ENCODE data around the gene PI4K2B. TPM values are rescaled to one million over a fixed set of nuclear protein-coding genes. Genes with fewer than 3 reads are reported as not detected.
"Not testable (repeated sequence)": the region's sequence is repeated elsewhere in the genome, so short reads cannot be mapped to it uniquely, and the experiment has no call there.

PI4K2B gene
- polyA plus RNA-seq, 3 donors from 2014 or later, result 9.2 to 10.3 (median 9.8) TPM

DNA sequence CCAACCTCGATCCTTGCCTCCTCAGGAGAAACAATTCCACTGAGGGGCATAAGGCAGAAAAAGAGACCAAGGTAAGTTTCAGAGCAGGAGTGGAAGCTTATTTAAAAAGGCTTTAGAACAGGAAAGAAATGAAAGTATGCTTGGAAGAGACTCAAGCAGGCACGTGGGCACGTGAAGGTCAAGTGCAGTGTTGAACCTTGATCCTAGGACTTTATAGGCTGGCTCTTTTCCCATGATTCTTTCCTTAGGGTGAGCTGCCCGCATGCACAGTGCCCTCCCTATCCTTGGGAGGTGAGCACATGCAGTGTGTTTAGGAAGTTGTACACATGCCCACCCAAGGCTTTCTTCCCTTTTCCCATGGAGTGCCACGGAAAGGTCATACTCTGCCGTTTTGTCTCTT lies 4.0 kb upstream of the PI4K2B start:
- Mint-ChIP-seq H3K36me3 (peaks cover 21 to 32% (median 24%) of the 10 kb centered on the region in 3 donors), H3K9me3 (peaks cover 12 to 42% (median 25%) of the 10 kb centered on the region in 6 donors), H3K4me3 (no peak overlapping the region), H3K27ac (no peak overlapping the region), H3K4me1 (peaks cover 11 to 19% of the 10 kb centered on the region in 2 donors), H3K27me3 (ENCODE audit: low read depth in 3 of 3) (peaks cover 5 to 17% (median 8%) of the 10 kb centered on the region in 3 donors)
- DNase-seq, result no peak

DNA sequence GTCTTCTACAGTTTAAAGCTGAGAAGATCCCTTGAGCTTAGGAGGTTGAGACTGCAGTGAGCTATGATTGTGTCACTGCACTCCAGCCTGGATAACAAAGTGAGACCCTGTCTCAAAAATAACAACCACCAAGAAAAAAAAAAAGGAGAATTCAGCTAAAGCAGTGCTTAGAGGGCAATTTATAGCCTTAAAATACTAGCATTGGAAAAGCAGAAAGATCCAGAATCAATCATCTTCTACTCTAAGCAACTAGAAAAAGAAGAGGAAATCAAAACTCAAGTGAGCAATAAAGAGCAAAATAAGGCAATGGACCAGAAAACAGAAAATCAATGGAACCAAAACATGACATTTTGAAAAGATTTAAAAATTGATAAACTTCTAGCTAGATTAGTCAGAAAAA lies 639 bp upstream of the PI4K2B start:
- Mint-ChIP-seq H3K27me3 (ENCODE audit: low read depth in 3 of 3) (peaks cover 5 to 12% (median 8%) of the 10 kb centered on the region in 3 donors), H3K36me3 (peaks cover 5 to 25% (median 7%) of the 10 kb centered on the region in 3 donors), H3K4me3 (peak overlapping the region; percentile 82 to 90 (median 88)), H3K4me1 (peaks cover 36 to 46% of the 10 kb centered on the region in 2 donors), H3K27ac (peak overlapping the region; percentile 79 to 97 (median 84)), H3K9me3 (peaks cover 0 to 19% (median 3%) of the 10 kb centered on the region in 6 donors)
- no peak for DNase-seq

DNA sequence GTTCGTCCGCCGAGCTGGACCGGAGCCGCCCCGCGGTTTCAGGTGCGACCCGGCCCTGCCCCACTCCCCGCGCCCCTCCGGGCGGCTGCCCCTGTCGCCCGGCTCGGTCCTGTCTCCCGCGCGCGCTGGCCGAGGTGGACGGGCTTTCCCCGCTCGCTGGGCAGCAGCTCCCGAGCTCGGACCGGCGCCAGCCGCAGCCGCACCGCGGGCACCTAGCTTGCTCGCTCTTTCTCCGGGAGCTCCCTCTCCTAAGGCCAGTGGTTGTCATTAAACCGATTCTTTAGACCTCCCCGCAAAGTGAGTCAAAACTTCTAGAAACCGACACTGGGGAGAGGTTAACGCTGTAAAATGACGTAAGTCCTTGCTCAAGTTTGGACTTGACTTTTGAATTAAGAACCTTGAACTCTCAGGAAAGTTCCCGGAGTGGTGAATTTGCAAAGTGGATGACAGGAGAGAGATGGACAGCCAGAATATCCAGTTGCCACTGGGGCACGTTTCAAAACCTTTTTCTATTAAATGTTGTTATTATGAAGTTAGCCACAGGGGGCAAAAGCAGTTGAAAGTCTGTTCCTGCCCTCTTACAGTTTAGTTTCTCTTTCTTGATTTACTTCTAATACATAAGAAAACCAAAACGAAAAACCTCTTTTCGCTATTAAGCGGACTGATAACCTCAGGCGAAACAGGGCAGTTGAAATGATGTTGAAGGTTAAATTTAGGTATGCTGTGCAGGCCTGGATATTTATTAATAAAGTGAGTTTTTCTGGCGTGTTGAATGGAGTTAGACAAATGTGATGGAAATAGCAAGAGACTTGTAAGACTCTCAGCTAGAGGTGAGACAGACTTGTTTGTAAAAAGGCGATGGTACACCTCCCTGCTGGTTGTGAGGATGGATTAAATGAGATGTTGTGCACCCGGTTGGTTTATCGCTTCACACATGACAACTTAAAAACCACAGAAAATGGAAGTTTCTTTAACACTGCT lies 847 bp downstream of the PI4K2B start:
- Mint-ChIP-seq H3K27me3 (ENCODE audit: low read depth in 3 of 3) (peaks cover 5 to 12% (median 8%) of the 10 kb centered on the region in 3 donors), H3K4me1 (peaks cover 41 to 53% of the 10 kb centered on the region in 2 donors), H3K27ac (peak overlapping the region; percentile 90 to 98 (median 96)), H3K9me3 (peaks cover 0 to 19% (median 0%) of the 10 kb centered on the region in 6 donors), H3K36me3 (peaks cover 4 to 18% (median 5%) of the 10 kb centered on the region in 3 donors), H3K4me3 (peak overlapping the region; percentile 91 to 97 (median 92))
- peak; percentile 74 to 78 (median 78) for DNase-seq

DNA sequence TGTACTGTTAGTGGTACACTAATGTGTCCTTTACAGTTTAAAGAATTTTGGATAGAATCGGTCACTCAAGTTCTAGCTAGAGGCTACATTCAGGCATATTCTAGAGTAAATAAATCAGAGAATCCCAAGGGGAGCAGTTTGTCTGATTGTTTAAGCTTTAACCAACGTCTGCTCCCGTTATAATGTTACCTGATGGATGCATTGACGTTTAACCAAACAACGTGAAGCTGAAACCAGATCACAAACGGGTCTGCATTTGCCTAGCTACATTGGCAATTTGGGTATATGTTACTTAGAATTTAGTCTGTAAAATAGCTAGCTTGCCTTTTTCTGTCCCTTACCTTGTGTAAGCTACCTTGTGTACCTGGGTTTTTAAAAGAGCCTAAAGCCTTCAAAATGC lies 1.6 kb downstream of the PI4K2B start:
- peaks cover 5 to 12% (median 8%) of the 10 kb centered on the region in 3 donors for H3K27me3 Mint-ChIP-seq (ENCODE audit: low read depth in 3 of 3)
- H3K27ac Mint-ChIP-seq, result peak overlapping the region; percentile 90 to 98 (median 96)
- H3K4me1 Mint-ChIP-seq, result peaks cover 48 to 60% of the 10 kb centered on the region in 2 donors
- no peak for DNase-seq
- peaks cover 4 to 18% (median 5%) of the 10 kb centered on the region in 3 donors for H3K36me3 Mint-ChIP-seq
- peak overlapping the region; percentile 91 to 97 (median 92) for H3K4me3 Mint-ChIP-seq
- H3K9me3 Mint-ChIP-seq, result peaks cover 0 to 19% (median 0%) of the 10 kb centered on the region in 6 donors

DNA sequence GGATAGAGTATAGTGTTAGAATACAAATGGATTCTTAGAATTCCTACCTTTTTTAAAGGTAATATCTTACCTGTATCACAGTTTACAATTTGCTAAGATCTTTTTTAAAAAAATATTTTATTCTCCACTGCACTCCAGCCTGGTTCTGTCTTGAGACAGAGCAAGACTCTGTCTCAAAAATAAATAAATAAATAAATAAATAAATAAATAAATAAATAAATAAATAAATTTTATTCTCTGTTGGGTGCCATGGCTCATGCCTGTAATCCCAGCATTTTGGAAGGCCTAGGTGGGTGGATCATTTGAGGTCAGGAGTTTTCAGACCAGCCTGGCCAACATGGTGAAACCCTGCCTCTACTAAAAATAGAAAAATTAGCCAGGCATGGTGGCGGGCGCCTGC lies 2.2 kb downstream of the PI4K2B start:
- Mint-ChIP-seq H3K27me3 (ENCODE audit: low read depth in 3 of 3) (peaks cover 5 to 12% (median 8%) of the 10 kb centered on the region in 3 donors), H3K36me3 (peaks cover 4 to 11% (median 5%) of the 10 kb centered on the region in 3 donors), H3K4me1 (peaks cover 55 to 66% of the 10 kb centered on the region in 2 donors), H3K27ac (peak overlapping the region; percentile 90 to 98 (median 96)), H3K9me3 (peaks cover 0 to 19% (median 0%) of the 10 kb centered on the region in 6 donors), H3K4me3 (peak overlapping the region; percentile 67 to 97 (median 92))
- DNase-seq, result not testable (repeated sequence)

DNA sequence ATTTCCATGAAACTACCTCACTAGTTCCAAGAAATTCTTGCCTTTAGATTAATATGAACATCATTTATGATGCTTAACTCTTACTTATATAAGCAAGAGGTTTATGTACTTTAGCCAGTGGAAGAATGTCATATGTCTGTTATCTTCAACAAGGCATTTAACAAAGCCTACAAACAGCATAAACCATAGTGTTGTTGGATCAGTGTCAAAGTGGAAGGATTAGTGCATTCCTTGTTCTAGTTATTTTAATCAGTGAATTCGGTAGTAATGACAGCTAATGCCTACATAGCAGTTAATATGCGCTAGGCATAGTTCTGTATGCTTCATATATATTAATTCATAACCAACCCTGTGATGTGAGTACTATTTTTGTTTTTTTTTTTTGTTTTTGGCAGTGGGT lies 3.1 kb downstream of the PI4K2B start:
- peak overlapping the region in 3 of 5 donors; percentile 3 to 70 (median 49) for H3K4me3 Mint-ChIP-seq
- peaks cover 0 to 14% (median 0%) of the 10 kb centered on the region in 6 donors for H3K9me3 Mint-ChIP-seq
- no peak for DNase-seq
- H3K27me3 Mint-ChIP-seq (ENCODE audit: low read depth in 3 of 3), result peaks cover 5 to 12% (median 8%) of the 10 kb centered on the region in 3 donors
- H3K4me1 Mint-ChIP-seq, result peaks cover 60 to 72% of the 10 kb centered on the region in 2 donors
- H3K36me3 Mint-ChIP-seq, result peaks cover 4 to 11% (median 5%) of the 10 kb centered on the region in 3 donors
- peak overlapping the region in 5 of 6 donors; percentile 40 to 74 (median 53) for H3K27ac Mint-ChIP-seq

DNA sequence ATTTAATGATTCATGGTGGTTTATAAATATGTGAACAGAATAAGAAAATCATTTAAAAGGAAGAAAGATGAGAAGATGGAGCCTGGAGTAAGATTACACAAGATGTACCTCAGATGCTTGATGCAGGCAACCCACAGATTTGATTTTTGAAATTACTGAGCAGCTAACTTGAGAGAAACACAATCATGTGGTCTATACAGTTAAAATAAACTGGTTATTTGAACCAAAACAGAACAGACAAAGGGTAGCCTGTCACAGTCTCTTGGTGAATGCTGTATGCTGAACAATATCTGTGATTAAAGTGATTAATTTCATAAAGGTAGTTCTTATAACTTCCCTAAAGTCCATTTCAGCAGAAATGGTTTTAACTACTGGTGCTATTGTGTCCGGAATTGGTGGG lies 4.2 kb downstream of the PI4K2B start:
- Mint-ChIP-seq H3K27me3 (ENCODE audit: low read depth in 3 of 3) (peaks cover 5 to 11% (median 8%) of the 10 kb centered on the region in 3 donors), H3K27ac (peak overlapping the region in 2 of 6 donors; percentile 1 to 18), H3K9me3 (peaks cover 0 to 6% (median 0%) of the 10 kb centered on the region in 6 donors), H3K4me1 (peaks cover 57 to 63% of the 10 kb centered on the region in 2 donors), H3K4me3 (peak overlapping the region in 1 of 5 donors; percentile 32), H3K36me3 (peaks cover 4 to 11% (median 5%) of the 10 kb centered on the region in 3 donors)
- DNase-seq, result no peak

DNA sequence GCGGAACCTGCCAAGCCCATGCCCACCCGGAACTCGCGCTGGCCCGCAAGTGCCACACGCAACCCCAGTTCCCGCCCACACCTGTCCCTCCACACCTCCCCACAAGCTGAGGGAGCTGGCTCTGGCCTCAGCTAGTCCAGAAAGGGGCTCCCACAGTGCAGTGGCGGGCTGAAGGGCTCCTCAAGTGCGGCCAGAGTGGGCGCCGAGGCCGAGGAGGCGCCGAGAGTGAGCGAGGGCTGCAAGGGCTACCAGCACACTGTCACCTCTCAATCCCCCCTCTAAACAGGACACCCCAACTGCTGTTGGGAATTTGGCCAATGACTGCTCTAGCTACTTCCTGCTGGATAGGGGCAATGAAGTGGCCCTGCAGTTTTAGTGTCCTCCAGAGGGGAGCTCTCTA lies 5.7 kb downstream of the PI4K2B start:
- not testable (repeated sequence) for H3K4me3 Mint-ChIP-seq; H3K27ac Mint-ChIP-seq; DNase-seq; H3K9me3 Mint-ChIP-seq; H3K27me3 Mint-ChIP-seq (ENCODE audit: low read depth in 3 of 3)
- Mint-ChIP-seq H3K4me1 (peaks cover 61 to 67% of the 10 kb centered on the region in 2 donors), H3K36me3 (peaks cover 4 to 20% (median 5%) of the 10 kb centered on the region in 3 donors)

DNA sequence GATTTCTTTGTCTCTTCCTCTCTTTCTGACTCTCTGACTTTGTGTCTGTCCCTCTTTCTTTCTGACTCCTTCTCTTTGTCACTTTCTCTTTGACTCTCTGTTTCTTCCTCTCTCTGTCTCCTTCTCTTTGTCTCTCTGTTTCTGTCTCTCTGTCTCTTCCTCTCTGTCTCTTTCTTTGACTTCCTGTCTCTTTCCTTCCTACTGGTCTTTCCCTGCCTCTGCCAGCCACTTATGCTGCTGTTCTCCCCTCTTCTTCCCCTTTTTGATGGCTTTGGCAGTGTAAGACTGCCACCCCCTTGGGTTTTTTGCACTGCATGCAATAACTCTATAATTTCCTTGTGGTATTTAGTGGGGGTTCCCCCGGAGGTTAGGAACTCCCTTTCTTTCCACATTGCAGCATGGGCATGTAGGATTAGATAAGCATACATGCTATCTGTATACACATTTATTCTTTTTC lies 6.9 kb downstream of the PI4K2B start:
- Mint-ChIP-seq H3K27ac (peak overlapping the region in 3 of 6 donors; percentile 3 to 62 (median 29)), H3K4me3 (peak overlapping the region in 3 of 5 donors; percentile 3 to 28 (median 24)), H3K36me3 (peaks cover 4 to 20% (median 5%) of the 10 kb centered on the region in 3 donors), H3K4me1 (peaks cover 52 to 67% of the 10 kb centered on the region in 2 donors)
- not testable (repeated sequence) for H3K27me3 Mint-ChIP-seq (ENCODE audit: low read depth in 3 of 3); H3K9me3 Mint-ChIP-seq; DNase-seq

DNA sequence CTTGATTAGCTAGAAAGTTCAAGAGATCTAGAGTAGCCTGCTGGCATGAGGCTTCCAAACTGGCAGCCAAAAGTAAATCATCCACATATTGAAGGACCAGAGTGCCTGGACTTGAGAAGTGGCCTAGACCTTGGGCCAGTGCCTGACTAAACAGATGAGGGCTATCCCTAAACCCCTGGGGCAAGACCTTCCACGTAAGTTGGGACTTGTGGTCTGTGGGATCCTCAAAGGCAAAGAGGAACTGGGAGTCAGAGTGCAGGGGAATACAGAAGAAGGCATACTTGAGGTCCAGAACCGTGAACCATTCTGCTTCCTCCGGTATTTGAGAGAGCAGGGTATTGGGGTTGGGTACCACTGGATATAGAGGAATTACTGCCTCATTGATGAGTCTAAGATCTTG lies 8.4 kb downstream of the PI4K2B start:
- not testable (repeated sequence) for H3K4me3 Mint-ChIP-seq; H3K27ac Mint-ChIP-seq; DNase-seq; H3K27me3 Mint-ChIP-seq (ENCODE audit: low read depth in 3 of 3); H3K9me3 Mint-ChIP-seq
- Mint-ChIP-seq H3K36me3 (peaks cover 4 to 17% (median 5%) of the 10 kb centered on the region in 3 donors), H3K4me1 (peaks cover 45 to 65% of the 10 kb centered on the region in 2 donors)

DNA sequence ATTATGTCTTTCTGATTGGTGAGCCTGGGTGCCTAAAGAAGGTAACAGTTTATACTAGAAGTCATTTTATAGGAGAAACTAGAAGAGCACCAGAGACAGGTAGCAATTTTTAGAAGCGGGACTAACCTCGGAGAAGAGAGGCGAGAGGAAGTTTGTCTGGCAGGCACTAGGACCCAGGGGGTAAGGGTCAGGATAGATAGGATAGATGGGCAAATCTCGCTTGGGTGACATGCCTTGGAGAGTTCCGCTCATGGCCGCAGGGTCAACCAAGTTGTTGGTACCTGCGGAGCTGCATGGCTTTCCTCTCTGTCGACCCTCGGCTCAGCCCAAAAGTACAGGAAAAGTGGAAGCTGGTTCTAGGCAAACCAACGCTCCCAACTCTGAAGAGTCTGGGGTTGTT lies 11.3 kb downstream of the PI4K2B start:
- no peak for DNase-seq
- no peak overlapping the region for H3K4me3 Mint-ChIP-seq
- H3K27ac Mint-ChIP-seq, result no peak overlapping the region
- H3K27me3 Mint-ChIP-seq (ENCODE audit: low read depth in 3 of 3), result no peaks in the 10 kb centered on the region
- H3K9me3 Mint-ChIP-seq, result no peaks in the 10 kb centered on the region
- peaks cover 0 to 9% (median 0%) of the 10 kb centered on the region in 3 donors for H3K36me3 Mint-ChIP-seq
- peaks cover 41 to 62% of the 10 kb centered on the region in 2 donors for H3K4me1 Mint-ChIP-seq

DNA sequence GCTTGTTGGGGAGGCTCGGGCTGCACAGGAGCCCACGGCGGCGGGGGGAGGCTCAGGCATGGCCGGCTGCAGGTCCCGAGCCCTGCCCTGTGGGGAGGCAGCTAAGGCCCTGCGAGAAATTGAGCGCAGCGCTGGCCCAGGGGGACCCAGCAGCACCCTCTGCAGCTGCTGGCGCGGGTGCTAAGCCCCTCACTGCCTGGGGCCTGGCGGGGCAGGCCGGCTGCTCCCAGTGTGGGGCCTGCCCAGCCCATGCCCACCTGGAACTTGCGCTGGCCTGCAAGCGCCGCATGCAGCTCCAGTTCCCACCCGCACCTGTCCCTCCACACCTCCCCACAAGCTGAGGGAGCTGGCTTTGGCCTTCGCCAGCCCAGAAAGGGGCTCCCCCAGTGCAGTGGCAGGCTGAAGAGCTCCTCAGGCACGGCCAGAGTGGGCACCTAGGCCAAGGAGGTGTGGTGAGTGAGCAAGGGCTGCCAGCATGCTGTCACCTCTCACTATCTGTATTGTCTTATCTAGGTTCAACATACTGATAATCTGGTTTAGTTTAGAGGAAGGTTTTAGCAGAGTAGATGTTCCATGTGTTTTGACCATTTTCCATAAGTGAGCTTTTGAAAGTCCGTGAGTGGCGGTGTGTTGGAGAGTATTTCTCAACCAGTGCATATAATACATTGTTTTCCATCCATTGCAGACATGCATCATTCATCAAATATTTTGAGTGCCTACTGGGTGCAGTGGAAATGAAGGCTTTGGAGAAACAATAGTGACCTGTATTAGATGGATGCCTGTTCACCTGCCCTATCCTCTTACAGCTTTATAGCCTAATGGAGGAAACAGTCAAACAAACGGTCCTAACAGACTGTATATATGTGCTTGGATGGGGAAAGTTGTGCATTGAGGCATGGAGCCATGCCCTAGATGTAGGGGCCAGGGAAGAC lies 13.1 kb downstream of the PI4K2B start:
- H3K4me3 Mint-ChIP-seq, result no peak overlapping the region
- peaks cover 43 to 65% of the 10 kb centered on the region in 2 donors for H3K4me1 Mint-ChIP-seq
- H3K9me3 Mint-ChIP-seq, result no peaks in the 10 kb centered on the region
- H3K27ac Mint-ChIP-seq, result no peak overlapping the region
- DNase-seq, result no peak
- H3K36me3 Mint-ChIP-seq, result peaks cover 0 to 9% (median 0%) of the 10 kb centered on the region in 3 donors
- no peaks in the 10 kb centered on the region for H3K27me3 Mint-ChIP-seq (ENCODE audit: low read depth in 3 of 3)

DNA sequence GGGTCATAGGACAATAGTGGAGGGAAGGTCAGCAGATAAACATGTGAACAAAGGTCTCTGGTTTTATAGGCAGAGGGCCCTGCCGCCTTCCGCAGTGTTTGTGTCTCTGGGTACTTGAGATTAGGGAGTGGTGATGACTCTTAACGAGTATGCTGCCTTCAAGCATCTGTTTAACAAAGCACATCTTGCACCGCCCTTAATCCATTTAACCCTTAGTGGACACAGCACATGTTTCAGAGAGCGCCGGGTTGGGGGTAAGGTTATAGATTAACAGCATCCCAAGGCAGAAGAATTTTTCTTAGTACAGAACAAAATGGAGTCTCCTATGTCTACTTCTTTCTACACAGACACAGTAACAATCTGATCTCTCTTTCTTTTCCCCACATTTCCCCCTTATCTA lies 15.0 kb downstream of the PI4K2B start:
- H3K9me3 Mint-ChIP-seq; H3K27ac Mint-ChIP-seq; DNase-seq; H3K27me3 Mint-ChIP-seq (ENCODE audit: low read depth in 3 of 3); H3K36me3 Mint-ChIP-seq; H3K4me3 Mint-ChIP-seq: not testable (repeated sequence)
- peaks cover 48 to 76% of the 10 kb centered on the region in 2 donors for H3K4me1 Mint-ChIP-seq
